22Rv1 (cell line): ENCODE results near the gene RAC2.

Experiments
- ZFX ChIP-seq: fragments of 450-650 bp; IDR thresholded peaks from 2 replicates; pipeline ENCODE4 v1.6.1; 2017; ENCODE audit warnings: antibody characterized with exemption, borderline replicate concordance
- TF ChIP-seq, protein P1 (sequence below): fragments of 450-650 bp; IDR thresholded peaks from 2 replicates; pipeline ENCODE4 v1.5.1; 2017; ENCODE audit warnings: mild to moderate bottlenecking

DNA sequence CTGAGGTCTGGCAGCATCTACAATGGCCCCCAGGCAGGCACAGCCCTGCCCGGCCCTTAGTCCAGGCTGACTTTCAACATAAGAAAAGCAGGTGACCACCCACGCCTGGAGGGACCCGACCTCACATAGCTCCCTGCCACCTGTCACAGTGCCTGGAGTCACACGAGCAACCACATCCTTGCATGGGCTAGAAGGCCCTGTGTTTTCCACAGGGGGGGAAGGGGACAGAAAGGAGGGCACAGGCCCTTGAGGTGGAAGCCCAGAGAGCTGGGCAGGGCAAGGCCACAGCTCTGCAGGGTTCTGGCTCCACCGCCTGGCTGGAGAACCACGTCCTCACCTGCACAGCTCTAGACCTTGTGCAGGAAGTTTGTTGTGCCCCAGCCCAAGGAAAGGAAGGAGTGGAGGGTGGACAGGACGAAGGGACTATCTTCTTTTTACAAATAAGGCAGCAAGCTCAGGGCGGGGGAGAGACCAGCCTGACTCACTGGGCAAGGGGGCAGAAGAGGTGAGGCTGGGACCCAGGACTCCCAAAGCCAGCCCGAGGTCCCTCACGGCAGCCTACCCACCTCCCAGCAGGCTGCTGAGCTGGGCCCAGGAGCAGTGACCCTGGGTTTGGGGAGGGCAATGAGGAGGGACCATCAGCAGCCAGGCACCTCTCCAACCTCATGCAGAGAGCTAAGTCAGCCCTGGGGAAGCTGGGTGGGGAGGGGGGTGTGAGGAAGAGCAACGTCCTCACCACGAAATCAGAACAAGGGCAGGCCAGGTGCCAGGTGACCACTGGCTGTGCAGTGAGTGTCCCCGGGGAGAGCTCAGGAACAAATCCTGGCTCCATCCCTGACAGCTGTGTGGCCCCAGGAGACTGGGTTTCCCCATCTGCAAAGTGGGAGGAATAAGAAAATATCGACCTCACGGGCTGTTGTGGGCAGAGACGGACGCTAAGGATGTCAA lies 60.4 kb downstream of the RAC2 start:
- TF ChIP-seq, protein P1, sequence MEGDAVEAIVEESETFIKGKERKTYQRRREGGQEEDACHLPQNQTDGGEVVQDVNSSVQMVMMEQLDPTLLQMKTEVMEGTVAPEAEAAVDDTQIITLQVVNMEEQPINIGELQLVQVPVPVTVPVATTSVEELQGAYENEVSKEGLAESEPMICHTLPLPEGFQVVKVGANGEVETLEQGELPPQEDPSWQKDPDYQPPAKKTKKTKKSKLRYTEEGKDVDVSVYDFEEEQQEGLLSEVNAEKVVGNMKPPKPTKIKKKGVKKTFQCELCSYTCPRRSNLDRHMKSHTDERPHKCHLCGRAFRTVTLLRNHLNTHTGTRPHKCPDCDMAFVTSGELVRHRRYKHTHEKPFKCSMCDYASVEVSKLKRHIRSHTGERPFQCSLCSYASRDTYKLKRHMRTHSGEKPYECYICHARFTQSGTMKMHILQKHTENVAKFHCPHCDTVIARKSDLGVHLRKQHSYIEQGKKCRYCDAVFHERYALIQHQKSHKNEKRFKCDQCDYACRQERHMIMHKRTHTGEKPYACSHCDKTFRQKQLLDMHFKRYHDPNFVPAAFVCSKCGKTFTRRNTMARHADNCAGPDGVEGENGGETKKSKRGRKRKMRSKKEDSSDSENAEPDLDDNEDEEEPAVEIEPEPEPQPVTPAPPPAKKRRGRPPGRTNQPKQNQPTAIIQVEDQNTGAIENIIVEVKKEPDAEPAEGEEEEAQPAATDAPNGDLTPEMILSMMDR: no peak
- no peak for TF ChIP-seq ZFX
